Neutrophil (primary cell): Measurements from ENCODE around the gene GMDS.

Experiments used
- H3K27ac ChIP-seq: fragments of 200-600 bp; sonication (generic); 2 replicates; pipeline ENCODE4 v1.5.1; 2016; ENCODE audit warnings: mild to moderate bottlenecking, moderate library complexity
- H3K27me3 ChIP-seq: fragments of 200-600 bp; sonication (generic); 2 replicates; pipeline ENCODE4 v1.6.0; 2016; ENCODE audit warnings: mild to moderate bottlenecking
- H3K36me3 ChIP-seq: fragments of 200-600 bp; sonication (generic); 2 replicates; pipeline ENCODE4 v1.5.1; 2017
- H3K4me1 ChIP-seq, 2 experiments: fragments of 200-600 bp in 1 of 2; sonication (generic) in 1 of 2; 1 replicate in 1 of 2; 2 replicates in 1 of 2; pipeline versions ENCODE4 v1.5.1 to v1.6.1; 2013 to 2016; ENCODE audit warnings: low read depth in 1 of 2, low read length in 1 of 2, mild to moderate bottlenecking in 1 of 2, moderate library complexity in 1 of 2; ENCODE audit not compliant: control insufficient read depth in 1 of 2, insufficient read depth in 1 of 2
- H3K4me3 ChIP-seq, 2 experiments: fragments of 200-600 bp in 1 of 2; sonication (generic) in 1 of 2; 1 replicate in 1 of 2; 2 replicates in 1 of 2; pipeline ENCODE4 v1.5.1; 2013 to 2016; ENCODE audit warnings: low read depth in 1 of 2, low read length in 1 of 2, mild to moderate bottlenecking in 1 of 2, moderate library complexity in 1 of 2
- H3K9me3 ChIP-seq: fragments of 200-600 bp; sonication (generic); 2 replicates; pipeline ENCODE4 v1.5.1; 2016
- CTCF ChIP-seq: fragments of 200-600 bp; sonication (generic); IDR thresholded peaks from 2 replicates; pipeline ENCODE4 v1.5.1; 2016; ENCODE audit warnings: antibody characterized with exemption

The GMDS gene

DNA sequence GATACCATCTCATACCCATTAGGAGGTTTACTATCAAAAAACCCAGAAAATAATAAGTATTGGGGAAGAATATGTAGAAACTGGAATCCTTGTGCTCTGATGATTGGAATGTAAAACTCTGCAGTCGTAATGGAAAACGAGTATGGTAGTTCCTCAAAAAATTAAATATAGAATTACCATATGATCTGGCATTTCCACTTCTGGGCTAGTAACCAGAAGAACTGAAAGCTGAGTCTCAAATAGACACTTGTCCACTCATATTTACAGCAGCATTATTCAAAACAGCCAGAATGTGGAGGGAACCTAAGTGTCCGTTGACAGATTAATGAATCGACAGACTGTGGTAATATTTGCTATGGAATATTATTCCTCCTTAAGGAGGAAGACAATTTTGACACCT is 591.4 kb downstream of the GMDS start:
- no peaks in the 10 kb centered on the region for H3K4me1 ChIP-seq
- no peak overlapping the region for H3K27ac ChIP-seq
- H3K27me3 ChIP-seq, result no peaks in the 10 kb centered on the region
- no peaks in the 10 kb centered on the region for H3K36me3 ChIP-seq
- H3K9me3 ChIP-seq, result no peaks in the 10 kb centered on the region
- H3K4me3 ChIP-seq, result no peak overlapping the region
- no peak for TF ChIP-seq CTCF

GRCh38 chr6:1652842-1653241 is 592.6 kb downstream of the GMDS start:
- no peak overlapping the region for H3K4me3 ChIP-seq
- no peak overlapping the region for H3K27ac ChIP-seq
- no peaks in the 10 kb centered on the region for H3K9me3 ChIP-seq
- H3K4me1 ChIP-seq, result no peaks in the 10 kb centered on the region
- H3K27me3 ChIP-seq, result no peaks in the 10 kb centered on the region
- no peak for TF ChIP-seq CTCF
- H3K36me3 ChIP-seq, result no peaks in the 10 kb centered on the region

GRCh38 chr6:1651362-1651761 is 594.0 kb downstream of the GMDS start:
- no peak for TF ChIP-seq CTCF
- Histone ChIP-seq H3K36me3 (no peaks in the 10 kb centered on the region), H3K27ac (no peak overlapping the region), H3K4me3 (no peak overlapping the region), H3K27me3 (no peaks in the 10 kb centered on the region), H3K9me3 (no peaks in the 10 kb centered on the region), H3K4me1 (no peaks in the 10 kb centered on the region)

DNA sequence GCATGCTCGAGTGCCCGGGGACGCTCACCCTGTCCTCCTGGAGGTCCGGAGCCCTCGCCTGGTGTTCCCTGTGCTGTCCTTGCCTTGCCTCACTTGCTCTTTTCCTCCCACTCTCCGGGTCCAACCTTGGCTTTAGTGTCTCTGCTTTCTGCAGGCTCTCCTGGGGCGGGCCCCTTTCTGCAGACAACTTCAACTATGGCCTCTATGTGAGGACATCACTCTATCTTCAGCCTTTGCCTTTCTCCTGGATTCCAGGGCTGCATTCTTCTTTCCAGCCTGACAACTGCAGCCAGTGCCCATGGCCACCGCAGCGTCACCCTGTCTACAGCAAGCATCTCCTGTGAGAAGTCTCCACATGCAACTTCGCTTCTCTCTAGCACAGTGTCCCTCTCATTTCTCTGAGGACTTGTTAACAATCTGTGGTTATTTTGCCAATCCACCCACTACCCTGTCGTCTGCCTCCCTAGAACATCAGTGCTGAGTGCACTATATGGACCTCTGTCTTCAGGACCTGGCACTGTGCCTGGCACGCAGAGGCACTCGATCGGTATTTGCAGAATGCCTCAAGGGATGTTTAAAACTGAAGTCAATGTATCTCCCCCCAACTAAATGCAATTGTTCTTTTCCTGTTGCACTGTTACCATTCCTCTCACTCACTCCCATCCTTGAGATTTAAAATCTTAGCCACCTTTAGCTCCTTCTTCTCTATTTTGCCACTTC is 599.8 kb downstream of the GMDS start:
- Histone ChIP-seq H3K4me1 (no peaks in the 10 kb centered on the region), H3K27ac (no peak overlapping the region), H3K9me3 (no peaks in the 10 kb centered on the region), H3K36me3 (no peaks in the 10 kb centered on the region), H3K4me3 (no peak overlapping the region), H3K27me3 (no peaks in the 10 kb centered on the region)
- TF ChIP-seq CTCF, result no peak

- TF ChIP-seq CTCF, result no peak
- no peak overlapping the region for H3K4me3 ChIP-seq
- no peaks in the 10 kb centered on the region for H3K4me1 ChIP-seq
- no peaks in the 10 kb centered on the region for H3K27me3 ChIP-seq
- H3K9me3 ChIP-seq, result no peaks in the 10 kb centered on the region
- no peak overlapping the region for H3K27ac ChIP-seq
- H3K36me3 ChIP-seq, result no peaks in the 10 kb centered on the region
Observed at GRCh38 chr6:1644516-1645060, 600.8 kb downstream of the GMDS start.
